HepG2 (cell line): Measurements from ENCODE around the gene OTOP1. TPM values are rescaled to one million over a fixed set of nuclear protein-coding genes. Genes with fewer than 3 reads are reported as not detected.

Source experiments
- ARNT2 ChIP-seq: sonication (generic); formaldehyde crosslinking; IDR thresholded peaks from 2 replicates; pipeline ENCODE4 v1.8.0; 2022; ENCODE audit warnings: mild to moderate bottlenecking, low read depth, missing genetic modification reagents, moderate library complexity
- CEBPB ChIP-seq: IDR thresholded peaks from 2 replicates; pipeline ENCODE4 v1.6.1; 2011; ENCODE audit warnings: low read depth, low read length, improper control_type of control experiment, borderline replicate concordance
- ETV5 ChIP-seq: IDR thresholded peaks from 2 replicates; pipeline ENCODE4 v1.6.1; 2018; ENCODE audit warnings: missing biosample characterization, missing genetic modification reagents, inconsistent platforms, borderline replicate concordance
- HNRNPLL ChIP-seq: fragments of 200-400 bp; formaldehyde crosslinking; IDR thresholded peaks from 2 replicates; pipeline ENCODE4 v1.6.1; 2017; ENCODE audit warnings: mild to moderate bottlenecking, low read depth, low read length; ENCODE audit not compliant: poor library complexity, severe bottlenecking
- MAX ChIP-seq: IDR thresholded peaks from 2 replicates; pipeline ENCODE4 v1.6.1; 2012; ENCODE audit warnings: inconsistent platforms
- PAF1 ChIP-seq: IDR thresholded peaks from 2 replicates; pipeline ENCODE4 v1.6.1; 2016; ENCODE audit warnings: missing genetic modification reagents, missing compliant biosample characterization
- POGZ ChIP-seq: sonication (generic); formaldehyde crosslinking; IDR thresholded peaks from 2 replicates; pipeline ENCODE4 v1.4.0; 2020; ENCODE audit warnings: mild to moderate bottlenecking, missing genetic modification reagents
- RAD21 ChIP-seq: fragments of 450-650 bp; formaldehyde crosslinking; IDR thresholded peaks from 2 replicates; pipeline ENCODE4 v1.5.0; 2020; ENCODE audit warnings: mild to moderate bottlenecking
- RBM22 ChIP-seq: fragments of 200-400 bp; formaldehyde crosslinking; optimal IDR thresholded peaks from 2 replicates; pipeline ENCODE3; 2017; ENCODE audit warnings: mild to moderate bottlenecking, low read length, moderate library complexity
- TAF1 ChIP-seq: sonication (generic); formaldehyde crosslinking; IDR thresholded peaks from 2 replicates; pipeline ENCODE4 v1.4.0; 2020; ENCODE audit warnings: missing genetic modification reagents
- TEAD3 ChIP-seq: optimal IDR thresholded peaks from 2 replicates; pipeline ENCODE3; 2016; ENCODE audit warnings: borderline replicate concordance
- ZBTB38 ChIP-seq: sonication (generic); formaldehyde crosslinking; IDR thresholded peaks from 2 replicates; pipeline ENCODE4 v1.5.1; 2020; ENCODE audit warnings: mild to moderate bottlenecking, missing genetic modification reagents
- ZNF136 ChIP-seq: sonication (generic); formaldehyde crosslinking; IDR thresholded peaks from 2 replicates; pipeline ENCODE4 v1.8.1; 2022; ENCODE audit warnings: low read depth, mild to moderate bottlenecking, moderate library complexity, missing genetic modification reagents
- ZNF138 ChIP-seq: sonication (generic); formaldehyde crosslinking; IDR thresholded peaks from 2 replicates; pipeline ENCODE4 v1.5.0; 2020; ENCODE audit warnings: mild to moderate bottlenecking, low read depth, missing genetic modification reagents
- ZNF205 ChIP-seq: IDR thresholded peaks from 2 replicates; pipeline ENCODE4 v1.6.1; 2018; ENCODE audit warnings: missing biosample characterization, missing genetic modification reagents
- ZNF776 ChIP-seq: sonication (generic); formaldehyde crosslinking; IDR thresholded peaks from 2 replicates; pipeline ENCODE4 v1.4.0; 2020; ENCODE audit warnings: mild to moderate bottlenecking, missing genetic modification reagents
- ZNF883 ChIP-seq: sonication (generic); formaldehyde crosslinking; IDR thresholded peaks from 2 replicates; pipeline ENCODE4 v1.5.1; 2020; ENCODE audit warnings: mild to moderate bottlenecking, missing genetic modification reagents; ENCODE audit errors: not compliant biosample characterization
- polyA plus RNA-seq, 8 experiments: library from polyadenylated mRNA; depleted of rRNA in 3 of 8; stranded (reverse) in 7 of 8; unstranded in 1 of 8; fragments of >200 nt; fragmentation: Illumina TruSeq in 4 of 8; extraction: Trizol in 4 of 8; gene quantifications; 2 replicates each; pipeline versions ENCODE4 v1.2.1 to v1.2.3, GENCODE V29; 2011 to 2016; ENCODE audit warnings: low read depth in 4 of 8, missing spikeins in 1 of 8, mixed read lengths in 1 of 8; ENCODE audit not compliant: insufficient read depth in 1 of 8
- total RNA-seq, 5 experiments: library from RNA; depleted of rRNA; stranded (reverse); fragments of >200 nt; fragmentation: Illumina TruSeq; extraction: Trizol; gene quantifications; 2 replicates each; pipeline ENCODE4 v1.2.3, GENCODE V29; 2016; ENCODE audit warnings: low read depth in 1 of 5
- TF ChIP-seq, protein P1 (sequence below): sonication (generic); formaldehyde crosslinking; IDR thresholded peaks from 2 replicates; pipeline ENCODE4 v1.4.0; 2020; ENCODE audit warnings: mild to moderate bottlenecking, missing genetic modification reagents
- TF ChIP-seq, protein P2 (sequence below): sonication (generic); formaldehyde crosslinking; IDR thresholded peaks from 2 replicates; pipeline ENCODE4 v1.4.0; 2020; ENCODE audit warnings: mild to moderate bottlenecking, missing genetic modification reagents
- TF ChIP-seq, protein P3 (sequence below): IDR thresholded peaks from 2 replicates; pipeline ENCODE4 v1.6.1; 2016; ENCODE audit warnings: low read depth, missing genetic modification reagents, missing compliant biosample characterization

The OTOP1 gene
- total and polyA plus RNA-seq, 2 of the 13 experiments (the other 11 are each of a cell fraction or from before 2014, with no cell fraction given): not detected

DNA sequence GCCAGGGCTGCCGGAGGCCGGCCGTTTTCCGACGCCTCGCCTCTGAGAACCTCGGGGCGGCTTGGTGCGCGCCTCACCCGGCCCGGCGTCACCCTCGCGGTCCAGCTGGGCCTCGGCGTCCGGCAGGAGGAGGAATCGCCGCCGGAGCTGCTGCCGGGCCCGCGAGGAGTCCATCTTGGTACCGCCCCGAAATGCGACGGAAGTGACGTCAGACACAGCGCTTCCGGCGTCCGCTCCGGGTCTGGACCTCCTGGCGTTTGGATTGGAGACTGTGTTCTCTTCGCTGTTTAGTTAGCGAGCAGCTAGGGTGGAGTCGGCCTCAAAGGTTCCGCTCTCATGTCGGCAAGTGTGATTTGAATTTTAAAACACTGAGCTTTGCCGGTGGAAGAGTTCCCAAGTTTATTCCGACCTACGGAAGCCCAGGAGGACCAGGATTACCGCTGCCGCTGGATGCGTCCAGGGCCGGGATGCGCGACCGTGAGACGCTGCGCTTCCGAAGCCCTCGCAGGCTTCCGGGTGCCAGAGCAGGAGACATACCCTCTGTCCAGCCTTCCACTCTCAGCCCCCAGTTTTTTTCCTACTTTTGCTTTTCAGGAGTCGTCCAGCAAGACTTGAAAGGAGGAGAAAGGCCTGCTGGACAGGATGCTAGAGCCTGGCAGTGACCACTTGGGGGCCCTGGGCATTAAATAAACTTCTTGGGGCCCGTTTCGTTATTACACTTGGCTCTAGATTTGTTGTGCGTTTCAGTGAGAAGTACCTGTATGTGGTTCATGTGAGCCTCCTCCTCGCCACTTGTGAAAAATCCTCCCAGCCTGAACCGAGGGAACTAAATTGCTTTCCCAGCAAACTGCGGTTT, 21.5 kb upstream of the OTOP1 start, which contains the start of gene TMEM128 (continued):
- TF ChIP-seq TAF1 (CRISPR knock-in tag): peak; percentile 98
- TF ChIP-seq CEBPB: no peak
- TF ChIP-seq ZBTB38 (CRISPR knock-in tag): peak; percentile 40; the same call in 1 of the 2 replicates
- TF ChIP-seq RBM22: no peak
- peak; percentile 72 for TF ChIP-seq ZNF205 (CRISPR knock-in tag)
- TF ChIP-seq PAF1 (CRISPR knock-in tag): no peak
- TF ChIP-seq ARNT2 (CRISPR knock-in tag): peak; percentile 51; the same call in 1 of the 2 replicates
- TF ChIP-seq, protein P1, sequence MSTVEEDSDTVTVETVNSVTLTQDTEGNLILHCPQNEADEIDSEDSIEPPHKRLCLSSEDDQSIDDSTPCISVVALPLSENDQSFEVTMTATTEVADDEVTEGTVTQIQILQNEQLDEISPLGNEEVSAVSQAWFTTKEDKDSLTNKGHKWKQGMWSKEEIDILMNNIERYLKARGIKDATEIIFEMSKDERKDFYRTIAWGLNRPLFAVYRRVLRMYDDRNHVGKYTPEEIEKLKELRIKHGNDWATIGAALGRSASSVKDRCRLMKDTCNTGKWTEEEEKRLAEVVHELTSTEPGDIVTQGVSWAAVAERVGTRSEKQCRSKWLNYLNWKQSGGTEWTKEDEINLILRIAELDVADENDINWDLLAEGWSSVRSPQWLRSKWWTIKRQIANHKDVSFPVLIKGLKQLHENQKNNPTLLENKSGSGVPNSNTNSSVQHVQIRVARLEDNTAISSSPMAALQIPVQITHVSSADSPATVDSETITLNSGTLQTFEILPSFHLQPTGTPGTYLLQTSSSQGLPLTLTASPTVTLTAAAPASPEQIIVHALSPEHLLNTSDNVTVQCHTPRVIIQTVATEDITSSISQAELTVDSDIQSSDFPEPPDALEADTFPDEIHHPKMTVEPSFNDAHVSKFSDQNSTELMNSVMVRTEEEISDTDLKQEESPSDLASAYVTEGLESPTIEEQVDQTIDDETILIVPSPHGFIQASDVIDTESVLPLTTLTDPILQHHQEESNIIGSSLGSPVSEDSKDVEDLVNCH (CRISPR knock-in tag): no peak
- TF ChIP-seq, protein P2, sequence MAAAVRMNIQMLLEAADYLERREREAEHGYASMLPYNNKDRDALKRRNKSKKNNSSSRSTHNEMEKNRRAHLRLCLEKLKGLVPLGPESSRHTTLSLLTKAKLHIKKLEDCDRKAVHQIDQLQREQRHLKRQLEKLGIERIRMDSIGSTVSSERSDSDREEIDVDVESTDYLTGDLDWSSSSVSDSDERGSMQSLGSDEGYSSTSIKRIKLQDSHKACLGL: peak; percentile 70; the same call in 1 of the 2 replicates
- TF ChIP-seq ZNF138 (CRISPR knock-in tag): no peak
- peak; percentile 93 for TF ChIP-seq ETV5
- peak; percentile 74 for TF ChIP-seq HNRNPLL
- TF ChIP-seq ZNF136: peak; percentile 64
- no peak for TF ChIP-seq RAD21 (CRISPR knock-in tag)
- peak; percentile 68 for TF ChIP-seq TEAD3 (CRISPR knock-in tag)
- peak; percentile 90 for TF ChIP-seq POGZ (CRISPR knock-in tag)
- peak; percentile 49; the same call in 1 of the 2 replicates for TF ChIP-seq ZNF776 (CRISPR knock-in tag)
- TF ChIP-seq, protein P3, sequence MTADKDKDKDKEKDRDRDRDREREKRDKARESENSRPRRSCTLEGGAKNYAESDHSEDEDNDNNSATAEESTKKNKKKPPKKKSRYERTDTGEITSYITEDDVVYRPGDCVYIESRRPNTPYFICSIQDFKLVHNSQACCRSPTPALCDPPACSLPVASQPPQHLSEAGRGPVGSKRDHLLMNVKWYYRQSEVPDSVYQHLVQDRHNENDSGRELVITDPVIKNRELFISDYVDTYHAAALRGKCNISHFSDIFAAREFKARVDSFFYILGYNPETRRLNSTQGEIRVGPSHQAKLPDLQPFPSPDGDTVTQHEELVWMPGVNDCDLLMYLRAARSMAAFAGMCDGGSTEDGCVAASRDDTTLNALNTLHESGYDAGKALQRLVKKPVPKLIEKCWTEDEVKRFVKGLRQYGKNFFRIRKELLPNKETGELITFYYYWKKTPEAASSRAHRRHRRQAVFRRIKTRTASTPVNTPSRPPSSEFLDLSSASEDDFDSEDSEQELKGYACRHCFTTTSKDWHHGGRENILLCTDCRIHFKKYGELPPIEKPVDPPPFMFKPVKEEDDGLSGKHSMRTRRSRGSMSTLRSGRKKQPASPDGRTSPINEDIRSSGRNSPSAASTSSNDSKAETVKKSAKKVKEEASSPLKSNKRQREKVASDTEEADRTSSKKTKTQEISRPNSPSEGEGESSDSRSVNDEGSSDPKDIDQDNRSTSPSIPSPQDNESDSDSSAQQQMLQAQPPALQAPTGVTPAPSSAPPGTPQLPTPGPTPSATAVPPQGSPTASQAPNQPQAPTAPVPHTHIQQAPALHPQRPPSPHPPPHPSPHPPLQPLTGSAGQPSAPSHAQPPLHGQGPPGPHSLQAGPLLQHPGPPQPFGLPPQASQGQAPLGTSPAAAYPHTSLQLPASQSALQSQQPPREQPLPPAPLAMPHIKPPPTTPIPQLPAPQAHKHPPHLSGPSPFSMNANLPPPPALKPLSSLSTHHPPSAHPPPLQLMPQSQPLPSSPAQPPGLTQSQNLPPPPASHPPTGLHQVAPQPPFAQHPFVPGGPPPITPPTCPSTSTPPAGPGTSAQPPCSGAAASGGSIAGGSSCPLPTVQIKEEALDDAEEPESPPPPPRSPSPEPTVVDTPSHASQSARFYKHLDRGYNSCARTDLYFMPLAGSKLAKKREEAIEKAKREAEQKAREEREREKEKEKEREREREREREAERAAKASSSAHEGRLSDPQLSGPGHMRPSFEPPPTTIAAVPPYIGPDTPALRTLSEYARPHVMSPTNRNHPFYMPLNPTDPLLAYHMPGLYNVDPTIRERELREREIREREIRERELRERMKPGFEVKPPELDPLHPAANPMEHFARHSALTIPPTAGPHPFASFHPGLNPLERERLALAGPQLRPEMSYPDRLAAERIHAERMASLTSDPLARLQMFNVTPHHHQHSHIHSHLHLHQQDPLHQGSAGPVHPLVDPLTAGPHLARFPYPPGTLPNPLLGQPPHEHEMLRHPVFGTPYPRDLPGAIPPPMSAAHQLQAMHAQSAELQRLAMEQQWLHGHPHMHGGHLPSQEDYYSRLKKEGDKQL (CRISPR knock-in tag): no peak
- TF ChIP-seq ZNF883 (CRISPR knock-in tag): peak; percentile 42
- peak; percentile 43; the same call in 1 of the 2 replicates for TF ChIP-seq MAX
